GM21423 (cell line): ENCODE measurements around the gene OR10H5.
"Not testable (repeated sequence)": the region's sequence is repeated elsewhere in the genome, so short reads cannot be mapped to it uniquely, and the experiment has no call there.

Experiments
- ATAC-seq: cut with Tn5 transposase; IDR thresholded peaks from one replicate; pipeline ENCODE4 v1.9.1; 2021; ENCODE audit warnings: mild to moderate bottlenecking, moderate library complexity; ENCODE audit not compliant: unreplicated experiment

The OR10H5 gene

DNA sequence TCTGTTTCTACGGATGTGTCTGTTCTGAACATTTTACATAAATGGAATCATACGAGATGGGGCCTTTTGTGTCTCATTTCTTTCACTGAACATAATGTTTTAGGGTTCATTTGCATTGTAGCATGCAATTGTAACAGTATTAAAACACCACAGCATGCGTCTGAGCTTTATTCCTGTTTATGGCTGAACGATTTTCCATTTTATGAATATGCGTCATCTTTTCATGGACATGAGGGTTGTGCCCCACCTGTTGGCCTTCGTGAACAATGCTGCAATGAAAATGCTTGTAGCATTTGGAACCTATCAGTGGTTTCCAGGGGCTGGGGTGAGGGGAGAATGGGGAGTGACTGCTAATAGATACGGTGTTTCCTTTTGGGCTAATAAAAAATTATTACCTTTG is 22.9 kb downstream of the OR10H5 start:
- no peak for ATAC-seq

GRCh38 chr19:15811476-15811875 is 24.0 kb downstream of the OR10H5 start:
- ATAC-seq = no peak

DNA sequence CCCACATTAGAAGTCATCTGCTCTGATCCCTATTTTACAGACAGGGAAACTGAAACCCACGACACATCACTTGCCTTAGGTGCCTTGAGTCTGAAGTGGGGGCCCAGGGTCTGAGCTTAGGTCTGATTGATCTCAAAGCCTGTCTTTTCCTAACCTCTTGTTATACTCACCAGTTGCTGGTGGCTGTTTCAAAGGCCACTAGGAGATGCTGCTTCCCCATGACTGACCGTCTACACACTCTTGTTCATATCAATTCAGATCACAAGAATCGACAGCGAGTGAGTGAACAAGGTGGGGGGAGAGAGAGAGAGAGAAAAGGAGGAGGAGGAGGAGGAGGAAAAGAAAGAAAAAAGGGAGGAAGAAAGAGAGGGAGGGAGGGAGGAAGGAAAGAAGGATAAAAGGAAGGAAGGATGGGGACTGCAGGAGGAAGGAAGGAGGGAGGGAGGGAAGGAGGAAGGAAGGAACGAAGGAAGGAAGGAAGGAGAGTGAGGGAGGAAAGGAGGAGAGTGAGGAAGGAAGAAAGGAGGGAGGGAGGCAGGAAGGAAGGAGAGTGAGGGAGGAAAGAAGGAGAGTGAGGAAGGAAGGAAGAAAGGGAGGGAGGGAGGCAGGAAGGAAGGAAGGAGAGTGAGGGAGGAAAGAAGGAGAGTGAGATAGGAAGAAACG is 24.7 kb downstream of the OR10H5 start:
- ATAC-seq = no peak

DNA sequence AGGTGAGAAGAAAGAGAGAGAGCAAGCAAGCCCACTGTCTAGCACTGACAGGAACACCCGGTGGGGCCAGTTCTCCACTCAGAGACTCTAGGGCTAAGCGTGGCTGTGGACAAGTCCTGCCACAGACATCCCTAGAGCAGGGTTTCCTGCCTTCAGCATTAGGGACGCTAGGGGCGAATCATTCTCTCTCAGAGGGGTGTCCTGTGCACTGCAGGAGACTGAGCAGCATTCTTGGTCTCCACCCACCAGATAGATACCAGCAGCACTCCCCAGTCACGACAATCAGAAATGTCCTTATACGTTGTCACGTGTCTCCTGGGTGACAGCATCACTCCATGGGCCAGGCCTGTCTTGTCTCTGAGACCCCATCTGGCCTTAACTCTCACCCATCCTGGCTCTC is 26.5 kb downstream of the OR10H5 start:
- ATAC-seq = no peak

DNA sequence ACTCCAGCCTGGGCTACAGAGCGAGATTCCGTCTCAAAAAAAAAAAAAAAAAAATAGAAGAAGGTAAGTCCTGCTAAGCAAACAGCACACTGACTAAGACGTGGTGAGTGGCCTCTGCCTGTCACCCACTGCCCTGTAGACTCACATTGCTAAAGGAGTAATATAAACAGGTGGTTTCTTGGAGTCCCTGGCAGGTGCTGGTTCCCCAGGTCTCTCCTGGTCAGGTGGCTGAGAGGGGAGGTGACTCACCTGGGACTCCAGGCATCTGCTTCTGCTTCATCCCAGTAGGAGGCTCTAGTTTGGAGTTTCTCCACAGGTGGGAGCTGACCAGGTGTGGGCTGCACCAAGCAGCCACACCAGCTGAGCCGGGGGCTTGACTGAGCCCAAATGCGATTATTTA is 27.8 kb downstream of the OR10H5 start, which contains the start of gene OR10H1:
Gene OR10H1, minus strand, starts transcription at position 359 of the 400 bp plus-strand sequence. CDS start 7,627 bp downstream, outside the sequence.
- no peak for ATAC-seq

GRCh38 chr19:15820646-15821045 is 33.2 kb downstream of the OR10H5 start:
- ATAC-seq = no peak

DNA sequence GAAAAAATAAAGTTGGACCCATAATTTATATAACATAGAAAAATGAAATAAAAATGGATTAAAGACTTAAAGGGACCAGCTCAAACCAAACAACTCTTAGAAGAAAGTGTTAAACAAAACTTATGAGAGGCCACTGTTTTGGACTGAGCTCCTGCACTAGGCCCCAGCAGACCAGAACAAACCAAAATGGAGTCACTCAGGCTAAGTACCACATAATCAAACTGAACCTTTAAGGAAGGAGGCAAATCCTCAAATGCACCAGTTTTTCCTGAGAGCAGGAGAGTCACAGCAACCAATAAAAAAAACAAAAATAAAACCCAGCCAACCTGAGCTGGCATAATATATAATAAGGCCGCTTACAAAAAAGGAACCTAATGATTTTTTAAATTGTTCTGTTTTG is 38.3 kb downstream of the OR10H5 start:
- no peak for ATAC-seq

DNA sequence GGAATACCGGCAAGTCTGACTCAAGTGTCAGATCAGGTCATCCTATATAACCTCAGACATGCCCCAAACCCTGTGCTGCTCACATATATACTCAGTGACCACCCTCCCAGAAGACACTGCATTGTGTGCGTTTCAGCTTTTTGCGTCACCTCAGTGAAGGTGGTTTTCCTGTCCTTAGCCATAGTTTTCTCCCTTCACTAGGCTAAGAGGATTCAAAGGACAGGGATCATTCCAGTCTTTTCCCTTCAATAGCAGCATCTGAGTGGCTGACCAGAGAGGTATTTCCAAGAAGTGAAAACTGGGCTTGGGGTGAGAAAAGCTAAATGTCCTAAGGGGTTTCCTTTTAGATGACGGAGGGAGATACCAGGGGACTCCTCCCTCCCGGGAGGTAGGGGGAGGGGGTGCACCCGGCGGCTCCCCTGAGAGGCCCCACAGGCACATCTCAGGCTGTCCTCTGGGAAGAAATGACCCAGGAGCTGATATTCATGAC is 40.7 kb downstream of the OR10H5 start:
- ATAC-seq = no peak

GRCh38 chr19:15828611-15829305 is 41.3 kb downstream of the OR10H5 start:
- ATAC-seq = not testable (repeated sequence)

DNA sequence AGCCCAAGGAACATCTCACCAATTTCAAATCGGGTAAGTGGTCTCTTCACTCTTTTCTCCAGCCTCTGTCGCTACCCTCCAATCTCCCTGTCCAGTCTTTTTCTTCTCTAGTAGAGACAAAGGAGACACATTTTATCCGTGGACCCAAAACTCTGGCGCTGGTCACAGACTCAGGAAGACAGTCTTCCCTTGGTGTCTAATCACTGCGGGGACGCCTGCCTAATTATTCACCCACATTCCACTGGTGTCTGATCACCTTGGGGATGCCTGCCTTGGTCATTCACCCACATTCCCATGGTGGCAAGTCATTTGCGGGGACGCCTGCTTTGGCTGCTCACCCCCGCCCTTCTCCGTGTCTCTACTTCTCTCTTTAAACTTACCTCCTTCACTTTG is 41.8 kb downstream of the OR10H5 start:
- no peak for ATAC-seq

- ATAC-seq = no peak
Measured at GRCh38 chr19:15829786-15830185, 42.3 kb downstream of the OR10H5 start.

DNA sequence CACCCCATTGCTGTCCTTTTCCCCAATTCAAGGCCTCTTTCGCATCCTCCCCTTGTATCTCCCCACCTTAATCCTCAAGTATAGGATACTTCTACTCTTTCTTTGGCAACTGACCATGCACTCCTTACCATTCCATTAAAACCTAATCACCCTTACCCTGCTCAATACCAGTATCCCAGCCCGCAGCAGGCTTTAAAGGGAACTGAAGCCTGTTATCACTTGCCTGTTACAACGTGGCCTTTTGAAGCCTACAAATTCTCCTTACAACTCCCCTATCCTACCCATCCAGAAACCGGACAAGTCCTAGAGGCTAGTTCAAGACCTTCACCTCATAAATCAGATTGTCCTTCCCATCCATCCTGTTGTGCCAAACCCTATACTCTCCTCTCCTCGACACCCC is 44.2 kb downstream of the OR10H5 start:
- no peak for ATAC-seq

DNA sequence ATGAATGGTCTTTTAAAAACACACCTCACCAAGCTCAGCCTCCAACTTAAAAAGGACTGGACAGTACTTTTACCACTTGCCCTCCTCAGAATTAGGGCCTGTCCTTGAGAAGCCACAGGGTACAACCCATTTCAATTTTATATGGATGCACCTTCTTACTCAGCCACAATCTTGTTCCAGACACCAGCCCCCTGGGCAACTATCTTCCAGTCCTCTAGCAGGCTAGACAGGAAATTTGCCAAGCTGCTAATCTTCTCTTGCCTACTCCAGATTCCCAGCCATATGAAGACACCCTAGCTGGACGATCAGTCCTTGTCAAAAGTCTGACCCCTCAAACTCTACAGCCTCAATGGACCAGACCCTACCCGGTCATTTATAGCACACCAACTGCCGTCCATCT is 46.8 kb downstream of the OR10H5 start:
- not testable (repeated sequence) for ATAC-seq

DNA sequence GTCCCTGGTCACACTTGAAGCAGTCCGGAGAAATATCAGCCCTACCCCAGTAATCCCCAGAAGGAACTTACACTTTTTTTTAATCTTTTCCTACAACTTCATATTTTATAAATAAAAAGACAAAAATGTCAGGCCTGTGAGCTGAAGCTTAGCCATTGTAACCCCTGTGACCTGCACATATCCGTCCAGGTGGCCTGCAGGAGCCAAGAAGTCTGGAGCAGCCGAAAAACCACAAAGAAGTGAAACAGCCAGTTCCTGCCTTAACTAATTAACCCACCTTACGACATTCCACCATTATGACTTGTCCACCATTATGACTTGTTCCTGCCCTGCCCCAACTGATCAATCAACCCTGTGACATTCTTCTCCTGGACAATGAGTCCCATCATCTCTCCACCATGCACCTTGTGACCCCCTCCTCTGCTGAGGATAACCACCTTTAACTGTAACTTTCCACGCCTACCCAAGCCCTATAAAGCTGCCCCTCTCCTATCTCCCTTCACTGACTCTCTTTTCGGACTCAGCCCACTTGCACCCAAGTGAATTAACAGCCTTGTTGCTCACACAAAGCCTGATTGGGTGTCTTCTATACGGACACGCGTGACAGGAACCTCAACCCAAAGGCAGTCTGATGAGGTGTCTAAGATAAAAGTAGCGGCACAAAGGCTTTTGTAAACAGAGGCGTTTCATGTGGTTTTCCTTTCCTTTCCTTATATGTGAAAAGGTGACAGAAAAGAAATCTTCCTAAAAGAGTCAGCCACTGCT is 48.3 kb downstream of the OR10H5 start:
- not testable (repeated sequence) for ATAC-seq

- ATAC-seq = peak; percentile 96
Measured at GRCh38 chr19:15836330-15837220, 49.1 kb downstream of the OR10H5 start.

GRCh38 chr19:15837221-15837731 is 49.8 kb downstream of the OR10H5 start:
- no peak for ATAC-seq

- ATAC-seq = no peak
Measured at GRCh38 chr19:15838351-15838750, 50.9 kb downstream of the OR10H5 start.

GRCh38 chr19:15839888-15840287 is 52.4 kb downstream of the OR10H5 start:
- not testable (repeated sequence) for ATAC-seq

GRCh38 chr19:15840833-15841232 is 53.4 kb downstream of the OR10H5 start:
- no peak for ATAC-seq

DNA sequence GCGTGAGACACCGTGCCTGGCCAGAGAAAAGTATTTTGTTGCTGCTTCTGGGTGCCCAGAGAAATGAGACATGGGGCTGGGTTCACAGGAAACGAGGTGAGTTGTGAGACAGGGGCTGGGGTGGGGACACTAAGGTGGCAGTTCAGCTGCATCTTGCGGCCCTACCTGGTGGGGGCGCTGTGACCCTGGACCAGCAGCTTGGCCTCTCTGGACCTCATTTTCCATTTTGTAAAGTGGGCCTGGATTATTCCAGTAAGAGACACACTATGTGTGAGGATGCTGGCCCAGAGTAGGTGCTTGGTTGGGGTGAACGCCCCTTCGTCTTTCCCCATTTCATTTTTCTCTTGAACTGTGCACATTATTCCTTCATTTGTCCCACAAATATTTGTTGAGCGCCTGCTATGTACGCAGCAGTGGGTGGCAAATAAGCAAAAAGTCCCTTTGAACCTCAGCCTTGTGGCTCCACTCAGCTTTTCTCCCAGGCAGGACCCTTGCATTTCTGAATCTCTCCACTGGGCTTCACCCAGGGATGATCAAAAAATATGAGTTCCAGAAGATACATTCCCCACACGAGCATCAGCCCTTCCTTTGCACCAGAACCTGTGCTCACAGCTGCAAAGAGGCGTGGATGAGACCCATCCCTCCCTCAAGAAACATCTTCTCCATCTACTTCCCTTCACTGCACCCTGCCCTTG is 54.6 kb downstream of the OR10H5 start:
- ATAC-seq = no peak
